Lower leg skin (tissue), 3 donors: ENCODE measurements around the gene ZDHHC8.

Experiments used
- POLR2A ChIP-seq, 2 donors: fragments of 450-650 bp; IDR thresholded peaks; one replicate each; pipeline ENCODE4 v1.6.1; 2016 to 2017; ENCODE audit warnings: antibody characterized with exemption in 2 of 2, mild to moderate bottlenecking in 1 of 2, moderate library complexity in 1 of 2
- TF ChIP-seq, protein P1 (sequence below), 3 donors: fragments of 450-650 bp; IDR thresholded peaks; one replicate each; pipeline ENCODE4 v1.5.1; 2016; ENCODE audit warnings: antibody characterized with exemption in 3 of 3, mild to moderate bottlenecking in 3 of 3, moderate library complexity in 2 of 3

DNA sequence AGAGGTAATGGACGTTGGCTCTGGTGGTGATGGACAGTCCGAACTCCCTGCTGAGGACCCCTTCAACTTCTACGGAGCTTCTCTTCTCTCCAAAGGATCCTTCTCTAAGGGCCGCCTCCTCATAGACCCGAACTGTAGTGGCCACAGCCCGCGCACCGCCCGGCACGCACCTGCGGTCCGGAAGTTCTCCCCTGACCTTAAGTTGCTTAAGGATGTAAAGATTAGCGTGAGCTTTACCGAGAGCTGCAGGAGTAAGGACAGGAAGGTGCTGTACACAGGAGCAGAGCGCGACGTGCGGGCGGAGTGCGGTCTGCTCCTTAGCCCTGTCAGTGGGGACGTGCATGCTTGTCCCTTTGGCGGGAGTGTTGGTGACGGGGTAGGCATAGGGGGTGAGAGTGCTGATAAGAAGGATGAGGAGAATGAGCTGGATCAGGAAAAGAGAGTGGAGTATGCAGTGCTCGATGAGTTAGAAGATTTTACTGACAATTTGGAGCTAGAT, 45.5 kb upstream of the ZDHHC8 start:
- TF ChIP-seq, protein P1, sequence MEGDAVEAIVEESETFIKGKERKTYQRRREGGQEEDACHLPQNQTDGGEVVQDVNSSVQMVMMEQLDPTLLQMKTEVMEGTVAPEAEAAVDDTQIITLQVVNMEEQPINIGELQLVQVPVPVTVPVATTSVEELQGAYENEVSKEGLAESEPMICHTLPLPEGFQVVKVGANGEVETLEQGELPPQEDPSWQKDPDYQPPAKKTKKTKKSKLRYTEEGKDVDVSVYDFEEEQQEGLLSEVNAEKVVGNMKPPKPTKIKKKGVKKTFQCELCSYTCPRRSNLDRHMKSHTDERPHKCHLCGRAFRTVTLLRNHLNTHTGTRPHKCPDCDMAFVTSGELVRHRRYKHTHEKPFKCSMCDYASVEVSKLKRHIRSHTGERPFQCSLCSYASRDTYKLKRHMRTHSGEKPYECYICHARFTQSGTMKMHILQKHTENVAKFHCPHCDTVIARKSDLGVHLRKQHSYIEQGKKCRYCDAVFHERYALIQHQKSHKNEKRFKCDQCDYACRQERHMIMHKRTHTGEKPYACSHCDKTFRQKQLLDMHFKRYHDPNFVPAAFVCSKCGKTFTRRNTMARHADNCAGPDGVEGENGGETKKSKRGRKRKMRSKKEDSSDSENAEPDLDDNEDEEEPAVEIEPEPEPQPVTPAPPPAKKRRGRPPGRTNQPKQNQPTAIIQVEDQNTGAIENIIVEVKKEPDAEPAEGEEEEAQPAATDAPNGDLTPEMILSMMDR (IDR thresholded peaks at IDR 0.05): no peak
- no peak for TF ChIP-seq POLR2A (IDR thresholded peaks at IDR 0.05)
